Smooth muscle cell of the pulmonary artery (primary cell): Measurements from ENCODE around the gene ANKRD13B. TPM values are rescaled to one million over a fixed set of nuclear protein-coding genes. Genes with fewer than 3 reads are reported as not detected.

Experiments used
- total RNA-seq: library from RNA; depleted of rRNA; stranded (reverse); fragments of >200 nt; gene quantifications from 2 replicates; pipeline ENCODE4 v1.2.3, GENCODE V29; 2014

Gene ANKRD13B
- total RNA-seq, result 8.9 and 14.6 TPM in 2 replicates

GRCh38 chr17:29592850-29593551 lies at the start of gene ANKRD13B:
ANKRD13B (plus strand) TSS chr17:29593132; CDS start chr17:29593622, 490 bp downstream.

GRCh38 chr17:29566473-29567303 lies 26.2 kb upstream of the ANKRD13B start, which contains the start of gene ABHD15:
ABHD15 (minus strand) TSS chr17:29567037; CDS start chr17:29566966, 71 bp downstream.

DNA sequence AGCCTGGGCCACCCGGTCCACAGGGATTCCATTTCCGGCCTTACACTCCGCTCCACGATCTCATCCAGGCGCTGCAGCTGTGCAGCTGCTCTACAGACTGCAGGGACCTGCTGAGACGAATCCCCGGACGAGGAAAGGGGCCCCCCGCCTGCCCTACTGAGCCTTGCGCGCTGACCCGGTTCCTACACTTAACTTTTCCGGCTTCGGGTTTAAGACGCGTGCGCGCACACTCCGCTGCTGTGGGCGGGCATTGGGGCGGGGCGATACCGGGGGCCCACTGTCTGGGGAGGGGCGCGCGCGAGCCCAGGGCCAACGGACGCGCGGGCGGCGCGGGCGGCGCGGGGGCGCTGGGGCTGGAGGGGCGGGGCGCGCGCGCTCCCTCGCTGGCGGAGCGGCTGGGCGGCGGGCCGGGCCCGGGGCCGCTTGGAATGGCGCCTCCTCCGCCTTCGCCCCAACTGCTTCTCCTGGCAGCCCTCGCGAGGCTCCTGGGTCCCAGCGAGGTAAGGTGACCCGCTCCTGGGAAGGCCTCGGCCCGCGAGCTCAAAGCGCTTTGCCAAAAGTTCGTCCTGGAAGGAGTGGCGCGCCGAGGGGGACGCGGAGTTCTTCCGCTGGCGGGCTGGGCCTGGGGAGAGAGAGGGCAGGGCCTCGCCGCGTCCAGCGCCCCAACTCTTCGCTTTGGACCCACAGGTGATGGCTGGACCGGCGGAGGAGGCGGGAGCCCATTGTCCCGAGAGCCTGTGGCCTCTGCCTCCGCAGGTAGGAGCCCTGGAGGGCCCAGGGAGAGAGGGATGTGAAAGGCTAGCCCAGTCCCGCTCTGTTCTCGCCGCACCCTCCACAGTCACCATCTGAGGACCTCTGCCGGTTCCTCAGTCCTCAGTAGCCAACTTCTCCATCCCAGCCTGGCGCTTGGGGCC lies 24.3 kb upstream of the ANKRD13B start, which contains the start of gene TP53I13:
Gene TP53I13, plus strand, starts transcription at position 371 of the 914 bp plus-strand sequence. Its CDS starts 58 bp downstream, at position 429.

GRCh38 chr17:29589524-29590410 lies 3.2 kb upstream of the ANKRD13B start, which contains the start of gene GIT1:
GIT1 (minus strand) TSS chr17:29589648; CDS start chr17:29589378, 270 bp downstream.

GRCh38 chr17:29622337-29623282 lies 29.7 kb downstream of the ANKRD13B start, which contains the start of gene CORO6:
CORO6 (minus strand) TSS chr17:29622912; CDS start chr17:29621421, 1,491 bp downstream.

Other genes starting within 250 kb of the ANKRD13B start
- 61.7 and 65.7 TPM in 2 replicates for gene TAOK1, start 202.8 kb upstream of the ANKRD13B start, total RNA-seq
- 8.8 and 10.1 TPM in 2 replicates for gene ABHD15, start 26.1 kb upstream of the ANKRD13B start, total RNA-seq
- 60.3 and 60.4 TPM in 2 replicates for gene TP53I13, start 24.4 kb upstream of the ANKRD13B start, total RNA-seq
- 23.5 and 44.7 TPM in 2 replicates for gene GIT1, start 3.5 kb upstream of the ANKRD13B start, total RNA-seq
- gene CORO6, start 29.8 kb downstream of the ANKRD13B start, total RNA-seq, result 3.8 and 4.9 TPM in 2 replicates